Gastrocnemius medialis (tissue), 4 donors: Measurements from ENCODE around the gene PLA2G12B. TPM values are rescaled to one million over a fixed set of nuclear protein-coding genes. Genes with fewer than 3 reads are reported as not detected.

Source experiments
- ATAC-seq, 2 donors: fragments of 150-250 bp; one replicate each; pipeline ENCODE4 v1.9.1; 2016
- DNase-seq, 2 donors: peaks; one replicate each; pipeline ENCODE4 v3.0.0-alpha.2; 2019
- H3K27ac ChIP-seq, 4 donors: fragments of 200-600 bp; sonication (generic); 1 replicate in 1 of 4; 2 replicates in 3 of 4; pipeline ENCODE4 v1.5.1; 2016 to 2018; ENCODE audit warnings: mild to moderate bottlenecking in 2 of 4, moderate library complexity in 1 of 4
- H3K27me3 ChIP-seq, 3 donors: fragments of 200-600 bp; sonication (generic) in 2 of 3; 1 replicate in 1 of 3; 2 replicates in 2 of 3; pipeline versions ENCODE4 v1.5.1 to v1.6.0; 2016 to 2019; ENCODE audit warnings: mild to moderate bottlenecking in 1 of 3, moderate library complexity in 1 of 3
- H3K36me3 ChIP-seq, 2 donors: fragments of 200-600 bp; sonication (generic) in 1 of 2; one replicate each; pipeline ENCODE4 v1.5.1; 2017 to 2018
- H3K4me1 ChIP-seq, 2 donors: fragments of 200-600 bp; sonication (generic) in 1 of 2; one replicate each; pipeline ENCODE4 v1.5.1; 2016 to 2017; ENCODE audit warnings: mild to moderate bottlenecking in 2 of 2
- H3K4me3 ChIP-seq, 4 donors: fragments of 200-600 bp; sonication (generic) in 3 of 4; 1 replicate in 1 of 4; 2 replicates in 3 of 4; pipeline ENCODE4 v1.5.1; 2016 to 2019; ENCODE audit warnings: mild to moderate bottlenecking in 2 of 4
- H3K9me3 ChIP-seq, 3 donors: fragments of 200-600 bp; sonication (generic) in 2 of 3; 1 replicate in 1 of 3; 2 replicates in 2 of 3; pipeline ENCODE4 v1.5.1; 2016 to 2019
- CTCF ChIP-seq, 5 experiments: fragments of 450-650 bp in 3 of 5; fragments of 200-600 bp in 2 of 5; sonication (generic) in 2 of 5; IDR thresholded peaks in 4 of 5; conservative IDR thresholded peaks in 1 of 5; 1 replicate in 4 of 5; 2 replicates in 1 of 5; pipeline ENCODE4 v1.5.1; 2016 to 2019; ENCODE audit warnings: antibody characterized with exemption in 5 of 5, mild to moderate bottlenecking in 3 of 5, moderate library complexity in 3 of 5
- POLR2A ChIP-seq, 2 donors: fragments of 450-650 bp; IDR thresholded peaks; one replicate each; pipeline ENCODE4 v1.6.1; 2017; ENCODE audit warnings: antibody characterized with exemption in 2 of 2, mild to moderate bottlenecking in 2 of 2, moderate library complexity in 2 of 2
- in situ Hi-C, 4 donors: fragments of 200-750 bp; cut with MboI; loops; one replicate each; pipeline versions ENCODE4 v1.15.0 to v1.8.0; 2017; ENCODE audit warnings: low sequenced_read_pairs in 4 of 4
- intact Hi-C: fragments of 100-400 bp; cut with DNase I; formaldehyde crosslinking; loops from one replicate; pipeline ENCODE4 v1.15.1; 2023; ENCODE audit warnings: low total_unique reads
- total RNA-seq, 4 donors: library from RNA; depleted of rRNA; stranded (reverse); fragments of >200 nt; gene quantifications; one replicate each; pipeline versions ENCODE4 v1.1.0 to v1.2.3, GENCODE V29; 2016

The PLA2G12B gene
- total RNA-seq, 4 donors from 2014 or later = not detected

- Histone ChIP-seq H3K4me3 (no peak overlapping the region), H3K27me3 (no peaks in the 10 kb centered on the region), H3K9me3 (no peaks in the 10 kb centered on the region), H3K4me1 (no peaks in the 10 kb centered on the region), H3K27ac (no peak overlapping the region), H3K36me3 (no peaks in the 10 kb centered on the region)
- in situ Hi-C loops (no loop called here), intact Hi-C loops (no loop called here)
- no peak for DNase-seq
- no peak for TF ChIP-seq POLR2A (IDR thresholded peaks at IDR 0.05)
- no peak for TF ChIP-seq CTCF (IDR thresholded peaks at IDR 0.05 in 4 of 5, conservative IDR thresholded peaks at IDR 0.05 in 1 of 5)
- no peak for ATAC-seq
Observed at GRCh38 chr10:72952189-72952588, 2.4 kb downstream of the PLA2G12B start.

- no peak for TF ChIP-seq CTCF (IDR thresholded peaks at IDR 0.05 in 4 of 5, conservative IDR thresholded peaks at IDR 0.05 in 1 of 5)
- no peak for TF ChIP-seq POLR2A (IDR thresholded peaks at IDR 0.05)
- H3K9me3 ChIP-seq = no peaks in the 10 kb centered on the region
- H3K4me1 ChIP-seq = no peaks in the 10 kb centered on the region
- no peak for ATAC-seq
- no peaks in the 10 kb centered on the region for H3K27me3 ChIP-seq
- no peak for DNase-seq
- no peaks in the 10 kb centered on the region for H3K36me3 ChIP-seq
- intact Hi-C loops (no loop called here), in situ Hi-C loops (no loop called here)
- H3K27ac ChIP-seq = no peak overlapping the region
- H3K4me3 ChIP-seq = no peak overlapping the region
Observed at GRCh38 chr10:72951760-72952159, 2.8 kb downstream of the PLA2G12B start.

GRCh38 chr10:72948762-72949161 is 5.8 kb downstream of the PLA2G12B start:
- TF ChIP-seq CTCF (IDR thresholded peaks at IDR 0.05 in 4 of 5, conservative IDR thresholded peaks at IDR 0.05 in 1 of 5) (no peak), POLR2A (IDR thresholded peaks at IDR 0.05) (no peak)
- H3K36me3 ChIP-seq = no peaks in the 10 kb centered on the region
- no peak overlapping the region for H3K27ac ChIP-seq
- H3K4me1 ChIP-seq = no peaks in the 10 kb centered on the region
- intact Hi-C loops (no loop called here), in situ Hi-C loops (no loop called here)
- H3K4me3 ChIP-seq = no peak overlapping the region
- H3K27me3 ChIP-seq = no peaks in the 10 kb centered on the region
- no peak for DNase-seq
- H3K9me3 ChIP-seq = no peaks in the 10 kb centered on the region
- no peak for ATAC-seq

GRCh38 chr10:72946963-72947362 is 7.6 kb downstream of the PLA2G12B start:
- DNase-seq = no peak
- H3K4me1 ChIP-seq = no peaks in the 10 kb centered on the region
- TF ChIP-seq POLR2A (IDR thresholded peaks at IDR 0.05) (no peak), CTCF (IDR thresholded peaks at IDR 0.05 in 4 of 5, conservative IDR thresholded peaks at IDR 0.05 in 1 of 5) (no peak)
- no peak overlapping the region for H3K27ac ChIP-seq
- H3K36me3 ChIP-seq = no peaks in the 10 kb centered on the region
- no peak overlapping the region for H3K4me3 ChIP-seq
- no peaks in the 10 kb centered on the region for H3K9me3 ChIP-seq
- no peaks in the 10 kb centered on the region for H3K27me3 ChIP-seq
- intact Hi-C loops (no loop called here), in situ Hi-C loops (no loop called here)
- no peak for ATAC-seq

GRCh38 chr10:72943498-72944234 is 10.9 kb downstream of the PLA2G12B start:
- Histone ChIP-seq H3K4me3 (no peak overlapping the region), H3K9me3 (no peaks in the 10 kb centered on the region), H3K36me3 (no peaks in the 10 kb centered on the region), H3K27me3 (no peaks in the 10 kb centered on the region), H3K27ac (no peak overlapping the region), H3K4me1 (peaks cover 7 to 10% of the 10 kb centered on the region in 2 donors)
- TF ChIP-seq CTCF (IDR thresholded peaks at IDR 0.05 in 4 of 5, conservative IDR thresholded peaks at IDR 0.05 in 1 of 5) (no peak), POLR2A (IDR thresholded peaks at IDR 0.05) (no peak)
- intact Hi-C loops (no loop called here), in situ Hi-C loops (no loop called here)
- DNase-seq (no peak), ATAC-seq (no peak)
